RPMI8226 (cell line): Measurements from ENCODE around the gene SH3GL1.

Experiments used
- DNase-seq: peaks from one replicate; pipeline ENCODE4 v3.0.0-alpha.2; 2015

SH3GL1 gene

DNA sequence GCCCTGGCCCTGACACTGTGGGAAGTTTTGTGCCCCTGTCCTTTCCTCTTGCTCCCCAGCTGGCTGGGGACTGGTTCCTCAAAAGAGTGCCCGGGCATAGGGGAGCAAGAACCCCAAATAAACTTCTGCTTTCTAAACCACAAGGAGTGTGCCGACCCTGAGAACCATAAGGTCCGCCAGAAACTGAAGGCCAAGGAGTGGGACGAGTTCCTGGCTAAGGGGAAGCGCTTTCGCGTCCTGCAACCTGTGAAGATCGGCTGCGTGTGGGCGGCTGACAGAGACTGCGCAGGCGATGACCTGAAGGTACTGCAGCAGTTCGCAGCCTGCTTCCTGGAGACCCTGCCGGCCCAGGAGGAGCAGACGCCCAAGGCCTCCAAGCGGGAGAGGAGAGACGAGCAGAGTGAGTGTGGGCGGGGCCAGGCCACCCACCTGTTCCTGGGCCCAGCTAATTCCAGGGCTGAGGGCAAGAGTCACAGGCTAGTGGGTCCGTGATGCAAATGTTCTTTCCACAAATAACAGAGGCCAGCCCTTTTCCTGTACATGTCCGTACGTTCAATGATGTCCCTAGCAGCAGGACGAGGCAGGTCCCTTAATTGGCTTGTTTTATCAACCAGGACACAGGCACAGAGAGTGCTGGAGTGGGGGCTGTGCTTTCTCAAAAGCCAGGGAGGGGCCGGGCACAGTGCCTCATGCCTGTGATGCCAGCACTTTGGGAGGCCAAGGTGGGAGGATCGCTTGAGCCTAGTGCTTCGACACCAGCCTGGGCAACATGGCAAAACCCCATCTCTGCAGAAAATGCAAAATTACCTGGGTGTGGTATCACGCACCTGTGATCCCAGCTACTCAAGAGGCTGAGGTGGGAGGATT lies 31.7 kb upstream of the SH3GL1 start:
- no peak for DNase-seq

GRCh38 chr19:4431296-4431695 lies 30.9 kb upstream of the SH3GL1 start:
- no peak for DNase-seq

DNA sequence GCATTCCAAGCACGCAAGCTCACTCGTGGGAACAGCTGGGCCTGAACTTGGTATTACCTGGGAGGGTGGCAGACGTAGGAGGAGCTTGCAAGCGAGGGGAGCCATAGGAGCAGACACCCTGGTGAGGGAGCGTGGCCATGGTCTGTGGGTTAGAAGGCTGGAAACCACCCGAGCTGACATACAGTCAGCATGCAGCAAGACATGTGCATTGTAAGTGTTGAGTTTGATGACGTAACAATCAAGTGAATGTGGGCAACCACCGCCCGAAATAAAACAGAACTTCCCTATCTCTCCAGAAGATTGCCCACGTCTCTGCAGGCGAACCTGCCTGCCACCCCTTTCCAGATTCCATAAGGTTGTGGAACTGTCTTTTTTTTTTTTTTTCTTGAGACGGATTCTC lies 30.4 kb upstream of the SH3GL1 start:
- DNase-seq: no peak

DNA sequence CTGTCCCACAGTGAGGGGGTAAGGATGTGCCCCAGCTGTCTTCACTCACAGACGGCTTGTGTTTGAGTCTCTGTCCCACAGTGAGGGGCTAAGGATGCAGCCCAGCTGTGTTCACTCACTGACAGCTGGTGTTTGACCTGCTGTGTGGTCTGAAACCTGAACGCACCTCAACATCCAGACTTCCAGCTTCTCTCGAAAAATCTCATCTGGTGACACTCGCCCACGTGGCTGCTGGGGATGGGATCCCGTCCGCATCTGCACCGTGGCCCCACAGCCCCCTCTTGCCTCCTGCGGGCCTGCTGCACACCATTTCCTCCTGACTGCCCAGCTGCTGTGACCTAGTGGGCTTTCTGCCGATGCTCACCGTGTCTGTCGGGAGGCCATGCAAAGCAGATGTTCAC lies 29.4 kb upstream of the SH3GL1 start:
- DNase-seq: no peak

DNA sequence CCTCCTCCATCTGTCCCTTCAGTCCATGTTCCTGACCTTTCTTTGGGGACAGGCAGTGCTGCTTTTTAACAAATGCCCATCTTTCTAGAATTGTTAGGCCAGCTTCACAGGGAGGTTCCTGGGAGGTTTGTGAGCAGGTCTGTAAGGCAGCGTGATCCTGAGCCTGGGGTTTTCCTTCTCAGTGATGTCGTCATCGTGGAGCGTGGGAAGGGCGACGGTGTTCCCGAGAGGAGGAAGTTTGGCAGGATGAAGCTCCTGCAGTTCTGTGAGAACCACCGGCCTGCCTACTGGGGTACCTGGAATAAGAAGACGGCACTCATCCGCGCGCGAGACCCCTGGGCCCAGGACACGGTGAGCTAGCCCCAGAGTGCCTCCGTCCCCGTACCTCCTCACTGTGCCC lies 28.9 kb upstream of the SH3GL1 start:
- no peak for DNase-seq

GRCh38 chr19:4428326-4428975 lies 28.1 kb upstream of the SH3GL1 start:
- no peak for DNase-seq

GRCh38 chr19:4425537-4425936 lies 25.2 kb upstream of the SH3GL1 start:
- DNase-seq: no peak

DNA sequence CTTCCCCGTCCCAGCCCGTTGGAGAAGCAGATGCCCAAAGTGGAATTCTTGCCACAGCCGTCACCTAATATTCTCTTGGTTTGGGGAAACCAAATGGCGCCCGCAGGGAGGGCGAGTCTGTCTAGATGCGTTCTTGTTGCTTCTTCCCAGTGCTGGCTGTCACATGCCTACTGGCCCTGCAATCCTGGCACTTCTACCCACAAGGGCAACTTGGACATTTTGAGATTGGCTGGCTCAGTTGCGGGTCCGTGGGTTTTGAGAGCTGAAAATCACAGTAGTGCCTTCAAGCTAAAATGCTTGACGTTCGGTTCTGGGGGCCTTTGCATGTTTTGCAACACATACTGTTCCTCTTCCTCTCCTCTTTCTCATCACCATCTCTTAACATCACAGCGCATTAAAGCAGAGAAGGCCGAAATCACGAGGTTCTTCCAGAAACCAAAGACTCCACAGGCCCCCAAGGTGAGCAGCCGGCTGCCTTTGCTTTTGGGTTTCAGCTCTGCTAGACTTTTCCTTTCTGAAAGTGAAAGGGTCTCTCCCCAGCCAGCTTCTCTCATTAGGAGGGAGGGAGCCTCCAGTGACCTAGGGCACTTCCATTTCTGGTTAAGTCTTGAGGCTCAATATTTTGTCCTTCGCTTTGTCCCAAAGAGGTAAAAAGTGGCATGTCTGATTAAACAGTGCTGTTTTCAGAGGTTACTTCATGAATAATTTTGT lies 23.2 kb upstream of the SH3GL1 start:
- DNase-seq: no peak

DNA sequence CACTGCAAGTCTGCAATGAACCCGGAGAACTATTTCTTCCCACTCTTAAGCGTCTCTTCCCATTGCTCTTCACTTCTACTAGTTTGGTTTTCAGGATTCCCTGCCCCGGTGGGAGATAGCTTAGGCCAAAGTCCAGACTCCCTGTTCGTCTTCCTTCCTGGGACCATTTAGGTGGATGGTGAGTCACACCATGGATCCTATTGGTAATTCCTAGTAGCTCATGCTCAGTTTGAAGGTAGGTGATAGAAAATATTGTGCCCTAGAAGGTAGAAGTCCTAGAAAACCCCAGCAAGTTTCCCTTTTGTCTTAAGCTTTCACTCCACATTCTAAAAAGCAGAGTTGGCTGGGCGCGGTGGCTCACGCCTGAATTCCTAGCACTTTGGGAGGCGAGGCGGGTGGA lies 15.9 kb upstream of the SH3GL1 start:
- no peak for DNase-seq

GRCh38 chr19:4415352-4415751 lies 15.0 kb upstream of the SH3GL1 start:
- DNase-seq: no peak

DNA sequence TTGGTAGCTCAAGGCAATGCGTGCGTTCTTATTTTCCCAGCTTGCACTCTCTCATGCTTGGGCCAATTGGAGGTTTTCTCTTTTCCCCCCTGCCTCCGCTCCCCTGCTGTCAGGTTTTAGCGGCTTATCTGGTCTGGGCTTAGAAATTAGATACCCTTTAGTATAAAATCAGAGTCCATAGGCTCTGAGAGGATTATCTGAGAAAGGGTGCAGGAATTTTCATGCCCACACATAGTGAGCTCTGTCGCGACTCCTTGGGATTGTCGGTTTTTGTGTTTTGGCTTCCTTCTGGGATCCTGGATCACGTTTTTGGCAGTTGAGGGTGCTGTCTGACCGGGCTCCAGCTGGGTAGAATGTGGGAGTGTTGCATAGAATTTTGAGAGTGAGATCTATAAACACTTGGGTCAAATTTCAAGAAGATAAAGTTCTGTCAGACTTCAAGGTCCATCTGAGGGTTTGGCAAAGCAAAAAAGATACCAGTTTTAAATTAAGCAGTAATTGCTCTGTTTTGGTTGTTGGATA lies 14.5 kb upstream of the SH3GL1 start:
- DNase-seq: no peak

DNA sequence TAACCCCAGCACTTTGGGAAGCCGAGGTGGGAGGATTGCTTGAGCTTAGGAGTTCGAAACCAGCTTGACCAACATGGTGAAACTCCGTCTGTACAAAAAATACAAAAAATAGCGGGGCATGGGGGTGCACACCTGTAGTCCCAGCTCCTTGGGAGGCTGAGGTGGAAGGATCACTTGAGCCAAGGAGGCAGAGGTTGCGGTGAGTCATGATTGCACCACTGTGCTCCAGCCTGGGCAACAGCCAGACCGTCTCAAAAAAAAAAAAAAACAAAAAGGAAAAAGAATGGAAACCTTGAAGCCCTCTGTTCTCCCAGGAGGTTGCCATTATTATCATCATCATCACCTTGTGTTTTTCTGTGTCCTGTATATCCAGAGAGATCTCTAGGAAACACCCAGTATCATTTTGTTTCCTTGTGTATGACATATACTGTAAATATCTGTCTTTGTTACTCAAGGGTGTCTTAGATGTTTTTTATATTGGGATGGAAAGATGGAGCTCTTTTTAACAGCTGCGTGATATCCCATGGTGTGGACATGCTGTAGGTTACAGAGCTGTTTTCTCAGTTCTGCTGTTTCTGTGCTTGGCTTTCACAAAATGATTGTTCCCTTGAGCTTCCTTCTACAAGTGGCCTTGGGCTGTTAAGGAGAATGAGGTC lies 13.9 kb upstream of the SH3GL1 start:
- no peak for DNase-seq

- DNase-seq: no peak
Observed at GRCh38 chr19:4413588-4413987, 13.2 kb upstream of the SH3GL1 start.

DNA sequence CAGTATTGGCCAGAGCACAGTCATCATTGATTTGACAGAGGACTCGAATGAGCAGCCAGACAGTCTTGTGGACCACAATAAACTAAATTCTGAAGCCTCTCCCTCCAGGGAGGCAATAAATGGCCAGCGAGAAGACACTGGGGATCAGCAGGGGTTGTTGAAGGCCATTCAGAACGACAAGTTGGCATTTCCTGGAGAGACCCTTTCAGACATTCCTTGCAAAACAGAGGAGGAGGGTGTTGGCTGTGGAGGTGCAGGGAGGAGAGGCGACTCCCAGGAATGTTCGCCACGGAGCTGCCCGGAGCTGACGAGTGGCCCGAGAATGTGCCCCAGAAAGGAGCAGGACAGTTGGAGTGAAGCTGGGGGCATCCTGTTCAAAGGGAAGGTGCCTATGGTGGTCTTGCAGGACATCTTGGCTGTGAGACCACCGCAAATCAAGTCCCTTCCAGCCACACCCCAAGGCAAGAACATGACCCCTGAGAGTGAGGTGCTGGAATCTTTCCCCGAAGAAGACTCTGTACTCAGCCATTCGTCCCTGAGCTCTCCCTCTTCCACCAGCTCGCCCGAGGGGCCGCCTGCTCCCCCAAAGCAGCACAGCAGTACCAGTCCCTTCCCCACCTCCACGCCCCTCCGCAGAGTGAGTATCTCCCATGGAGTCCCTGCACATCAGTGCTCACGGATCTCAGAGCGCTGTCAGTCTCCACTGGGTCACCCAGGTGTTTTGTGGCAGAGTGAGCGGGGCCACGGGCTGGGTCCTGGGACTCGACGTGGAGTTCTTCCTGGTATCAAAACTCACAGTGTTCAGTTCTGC lies 9.0 kb upstream of the SH3GL1 start:
- DNase-seq: no peak

DNA sequence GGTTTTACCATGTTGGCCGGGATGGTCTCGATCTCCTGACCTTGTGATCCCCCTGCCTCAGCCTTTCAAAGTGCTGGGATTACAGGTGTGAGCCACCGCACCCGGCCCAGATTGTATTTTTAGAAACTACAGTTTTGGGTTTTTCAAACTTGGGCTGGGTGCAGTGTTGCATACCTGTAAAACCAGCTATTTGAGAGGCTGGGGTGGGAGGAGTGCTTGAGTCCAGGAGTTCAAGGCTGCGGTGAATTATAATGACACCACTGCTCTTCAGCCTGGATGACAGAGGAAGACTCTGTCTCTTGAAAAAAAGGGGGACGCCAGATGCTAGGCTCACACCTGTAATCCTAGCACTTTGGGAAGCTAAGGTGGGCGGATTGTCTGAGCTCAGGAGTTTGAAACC lies 6.3 kb upstream of the SH3GL1 start:
- no peak for DNase-seq

GRCh38 chr19:4405977-4406376 lies 5.6 kb upstream of the SH3GL1 start:
- no peak for DNase-seq

GRCh38 chr19:4403005-4403761 lies 2.8 kb upstream of the SH3GL1 start:
- DNase-seq: peak; percentile 26

DNA sequence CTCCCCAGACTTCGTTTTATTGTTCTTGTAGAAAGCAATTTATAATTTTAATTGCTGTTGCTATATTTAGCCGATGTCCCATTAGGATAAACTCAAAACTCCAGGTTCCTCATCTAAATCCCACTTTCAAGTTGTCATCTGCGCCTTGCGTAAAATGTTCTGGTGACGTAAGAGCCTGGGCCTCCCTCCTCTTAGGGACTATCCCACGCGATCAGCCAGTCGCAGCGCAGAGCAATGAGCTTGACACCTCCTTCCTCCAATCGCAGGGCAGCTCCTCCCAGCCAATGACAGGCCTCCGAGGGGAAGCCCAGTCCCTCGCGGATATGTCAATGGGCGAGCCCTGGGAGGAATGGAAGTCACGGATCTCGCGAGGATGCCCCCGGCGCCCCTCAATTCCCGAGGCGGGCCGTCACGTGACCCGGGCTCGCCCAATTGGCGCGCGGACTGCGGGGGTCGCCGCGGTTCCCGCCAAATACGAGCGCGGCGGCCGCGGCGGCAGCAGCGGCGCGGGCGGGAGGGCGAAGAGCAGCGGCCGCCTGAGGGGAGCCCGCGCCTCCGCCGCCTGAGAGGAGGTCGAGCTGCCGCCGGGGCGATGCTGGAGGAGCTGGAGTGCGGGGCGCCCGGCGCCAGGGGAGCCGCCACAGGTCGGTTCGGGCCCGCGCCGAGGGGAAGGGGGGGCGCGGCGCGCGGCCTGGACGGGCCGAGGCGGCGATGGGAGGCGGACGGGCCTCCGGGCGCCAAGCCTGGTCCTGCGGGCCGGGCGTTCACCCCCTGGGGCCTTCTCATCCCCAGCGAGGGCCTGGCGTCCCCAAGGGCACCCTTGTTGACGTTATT lies 2.0 kb upstream of the SH3GL1 start, which contains the start of gene CHAF1A:
Gene CHAF1A (plus strand): TSS at position 470 of the 834 bp plus-strand sequence. CDS start 123 bp downstream, at position 593.
- DNase-seq: peak; percentile 100

DNA sequence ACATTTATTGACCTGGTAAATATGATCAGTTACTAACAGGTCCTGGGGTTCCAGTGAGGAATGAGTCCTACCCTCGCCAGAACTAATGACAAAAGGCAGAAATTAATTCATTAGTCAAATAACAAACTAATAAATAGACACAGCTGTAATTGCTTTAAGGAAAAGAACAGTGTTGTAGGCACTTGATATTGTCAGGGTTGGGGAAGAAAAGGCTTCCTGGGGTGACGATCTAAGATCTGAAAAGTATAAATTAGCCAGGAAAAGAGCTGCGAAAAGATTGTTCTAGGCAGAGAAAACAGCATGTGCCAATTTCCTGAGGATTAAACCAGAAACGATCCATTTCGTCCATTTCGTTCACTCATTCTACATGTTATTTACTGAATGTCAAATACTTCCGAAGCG lies 1.4 kb upstream of the SH3GL1 start:
- DNase-seq: no peak

- DNase-seq: peak; percentile 57
Observed at GRCh38 chr19:4399812-4400134, 574 bp downstream of the SH3GL1 start.
